ENCODE results near the gene DNAJA2.

- TF ChIP-seq POLR2A (IDR thresholded peaks at IDR 0.05) (no peak), CTCF (IDR thresholded peaks at IDR 0.05) (no peak)
Observed at GRCh38 chr16:46991729-46992704, 18.5 kb upstream of the DNAJA2 start.
